Stomach (tissue), 4 donors: Measurements from ENCODE around the gene APOBEC3A.

Experiments
- CTCF ChIP-seq, 7 experiments: fragments of 450-650 bp in 4 of 7; fragments of 200-600 bp in 3 of 7; sonication (generic) in 3 of 7; IDR thresholded peaks; one replicate each; pipeline ENCODE4 v1.5.1; 2016 to 2019; ENCODE audit warnings: antibody characterized with exemption in 7 of 7, control low read depth in 2 of 7, mild to moderate bottlenecking in 1 of 7
- EP300 ChIP-seq: sonication (generic); formaldehyde crosslinking; IDR thresholded peaks from one replicate; pipeline ENCODE4 v1.6.1; 2017; ENCODE audit warnings: antibody characterized with exemption
- POLR2A ChIP-seq, 4 donors: fragments of 450-650 bp; IDR thresholded peaks; one replicate each; pipeline ENCODE4 v1.6.1; 2016; ENCODE audit warnings: antibody characterized with exemption in 4 of 4, control low read depth in 2 of 4, mild to moderate bottlenecking in 1 of 4, moderate library complexity in 1 of 4
- POLR2AphosphoS5 ChIP-seq, 3 donors: sonication (generic); formaldehyde crosslinking; IDR thresholded peaks; one replicate each; pipeline ENCODE4 v1.6.1; 2016; ENCODE audit warnings: antibody characterized with exemption in 3 of 3

DNA sequence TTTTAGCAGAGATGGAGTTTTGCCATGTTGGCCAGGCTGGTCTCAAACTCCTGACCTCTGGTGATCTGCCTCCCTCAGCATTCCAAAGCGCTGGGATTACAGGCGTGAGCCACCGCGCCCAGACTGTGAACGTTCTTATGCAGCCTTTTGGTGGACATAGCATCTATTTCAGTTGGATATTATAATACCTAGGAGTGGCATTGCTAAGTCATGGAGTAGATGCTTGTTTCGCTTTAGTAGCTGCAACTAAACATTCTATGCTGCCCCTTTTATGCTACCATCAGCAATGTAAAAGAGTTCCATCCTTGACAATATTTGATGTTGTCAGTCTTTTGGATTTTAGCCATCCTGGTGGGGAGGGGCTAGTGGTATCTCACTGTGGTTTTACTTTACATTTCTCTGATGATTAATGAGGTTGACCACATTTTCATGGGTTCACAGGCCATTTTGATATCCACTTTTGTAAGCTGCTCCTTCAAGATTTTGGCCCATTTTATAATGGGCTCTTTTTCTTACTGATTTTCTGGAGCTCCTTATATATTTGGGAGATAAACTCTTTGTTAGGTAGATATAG is 16.5 kb upstream of the APOBEC3A start:
- TF ChIP-seq POLR2A (IDR thresholded peaks at IDR 0.05) (no peak), EP300 (no peak), CTCF (IDR thresholded peaks at IDR 0.05) (no peak), POLR2AphosphoS5 (IDR thresholded peaks at IDR 0.05) (no peak)
